ENCODE data around the gene FER.

DNA sequence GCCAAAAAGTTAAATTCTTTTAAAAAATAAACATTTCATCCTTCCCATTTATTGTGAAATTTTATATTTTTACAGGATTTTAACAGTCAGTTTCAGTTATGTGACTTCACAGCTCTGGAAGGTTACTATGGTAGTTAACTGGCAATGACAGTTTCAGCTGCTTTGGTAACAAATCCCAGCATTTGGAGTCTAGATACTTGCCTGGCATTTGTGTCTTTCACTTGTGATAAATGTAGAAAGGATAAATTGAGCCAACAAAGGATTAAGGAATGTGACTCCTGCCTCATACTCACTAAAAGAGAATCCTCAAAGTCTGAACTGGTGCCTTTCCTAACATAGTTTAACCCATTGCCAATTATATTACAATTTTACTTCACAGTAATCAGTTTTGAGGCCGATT lies 315.5 kb downstream of the FER start:
- TF ChIP-seq, protein P1, sequence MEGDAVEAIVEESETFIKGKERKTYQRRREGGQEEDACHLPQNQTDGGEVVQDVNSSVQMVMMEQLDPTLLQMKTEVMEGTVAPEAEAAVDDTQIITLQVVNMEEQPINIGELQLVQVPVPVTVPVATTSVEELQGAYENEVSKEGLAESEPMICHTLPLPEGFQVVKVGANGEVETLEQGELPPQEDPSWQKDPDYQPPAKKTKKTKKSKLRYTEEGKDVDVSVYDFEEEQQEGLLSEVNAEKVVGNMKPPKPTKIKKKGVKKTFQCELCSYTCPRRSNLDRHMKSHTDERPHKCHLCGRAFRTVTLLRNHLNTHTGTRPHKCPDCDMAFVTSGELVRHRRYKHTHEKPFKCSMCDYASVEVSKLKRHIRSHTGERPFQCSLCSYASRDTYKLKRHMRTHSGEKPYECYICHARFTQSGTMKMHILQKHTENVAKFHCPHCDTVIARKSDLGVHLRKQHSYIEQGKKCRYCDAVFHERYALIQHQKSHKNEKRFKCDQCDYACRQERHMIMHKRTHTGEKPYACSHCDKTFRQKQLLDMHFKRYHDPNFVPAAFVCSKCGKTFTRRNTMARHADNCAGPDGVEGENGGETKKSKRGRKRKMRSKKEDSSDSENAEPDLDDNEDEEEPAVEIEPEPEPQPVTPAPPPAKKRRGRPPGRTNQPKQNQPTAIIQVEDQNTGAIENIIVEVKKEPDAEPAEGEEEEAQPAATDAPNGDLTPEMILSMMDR (conservative IDR thresholded peaks at IDR 0.05): no peak
- TF ChIP-seq ZFX (IDR thresholded peaks at IDR 0.05): no peak
